GM19238 (cell line): ENCODE measurements around the gene CKAP5.

Source experiments
- DNase-seq: peaks from one replicate; pipeline ENCODE4 v3.0.0; 2011; ENCODE audit warnings: low spot score; ENCODE audit not compliant: insufficient read length

The CKAP5 gene

DNA sequence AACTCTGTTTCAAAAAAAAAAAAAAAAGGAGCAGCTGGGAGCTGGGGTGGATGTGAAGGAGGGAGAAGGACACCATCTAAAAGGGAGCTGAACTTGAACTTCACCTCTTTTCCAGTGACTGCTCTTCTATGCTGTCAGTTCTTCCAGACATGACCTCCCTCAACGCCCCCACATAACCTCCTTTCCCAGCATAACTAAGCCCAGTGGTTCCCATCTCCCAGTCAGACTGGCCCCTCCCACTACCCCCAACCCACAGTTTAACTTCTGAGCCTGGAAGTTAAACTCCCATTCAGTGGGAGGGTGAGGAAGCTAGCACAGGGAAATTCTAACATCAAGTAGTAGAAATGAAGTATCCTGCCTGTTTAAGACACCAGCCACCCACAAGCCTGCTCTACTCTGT is 147.5 kb downstream of the CKAP5 start:
- DNase-seq: no peak

DNA sequence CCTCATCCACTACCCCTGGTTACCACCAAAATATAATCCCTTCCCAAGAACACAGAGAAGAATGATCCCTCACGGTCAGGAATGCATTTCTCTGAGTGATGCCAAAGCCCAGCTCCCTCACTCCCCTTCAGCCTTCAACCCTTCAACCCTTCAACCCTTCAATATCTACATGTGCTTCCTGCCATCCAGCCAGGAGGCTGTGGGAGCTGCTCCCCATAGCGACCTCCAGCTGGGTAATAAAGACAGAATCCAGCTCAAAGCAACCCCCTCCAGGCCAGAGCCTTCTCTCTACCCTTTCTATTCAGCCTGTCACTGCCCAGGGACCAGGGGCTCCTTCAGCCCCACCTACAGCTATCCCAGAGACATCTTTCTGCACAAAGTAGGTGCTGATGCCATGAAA is 148.4 kb downstream of the CKAP5 start:
- DNase-seq: no peak

- DNase-seq: no peak
Observed at GRCh38 chr11:46697303-46697702, 148.8 kb downstream of the CKAP5 start.

DNA sequence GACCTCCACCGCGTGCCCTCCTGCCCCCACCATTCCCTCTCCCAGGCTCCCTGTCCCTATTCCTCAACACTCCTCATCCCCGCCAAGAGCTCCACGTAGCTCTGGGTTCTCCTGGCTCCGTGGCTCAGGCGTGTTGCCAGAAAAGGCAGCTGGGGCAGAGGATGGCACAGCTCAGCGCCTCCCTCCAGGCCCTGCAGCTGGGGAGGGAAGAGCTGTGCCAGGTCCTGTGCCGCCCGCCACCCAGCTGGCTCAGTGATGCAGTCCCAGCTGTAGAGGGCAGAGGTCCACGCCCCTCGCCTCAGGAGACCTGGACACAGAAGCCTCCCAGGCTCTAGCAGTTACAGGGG is 149.9 kb downstream of the CKAP5 start:
- no peak for DNase-seq

- no peak for DNase-seq
Observed at GRCh38 chr11:46695345-46696211, 150.5 kb downstream of the CKAP5 start.

DNA sequence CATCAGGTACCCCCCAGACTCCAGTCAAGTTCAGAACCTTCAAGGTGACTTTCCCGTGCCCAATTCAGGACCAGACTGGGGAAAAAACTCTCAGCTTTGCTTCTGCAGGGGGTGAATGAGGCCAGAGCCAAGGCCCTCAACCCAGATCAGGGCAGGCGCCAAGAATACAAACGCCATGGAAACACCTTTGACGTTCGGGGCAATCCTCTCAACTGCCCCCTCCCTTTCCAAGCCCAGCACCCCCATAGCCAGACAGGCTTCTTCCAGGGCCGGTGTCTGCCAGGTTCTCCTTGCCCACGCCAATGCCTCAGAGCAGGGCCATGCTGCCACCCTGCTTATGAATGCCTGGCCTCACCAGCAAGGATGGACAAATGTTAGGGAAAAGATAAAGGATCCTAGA is 151.5 kb downstream of the CKAP5 start:
- no peak for DNase-seq

GRCh38 chr11:46694072-46694471 is 152.0 kb downstream of the CKAP5 start:
- no peak for DNase-seq

DNA sequence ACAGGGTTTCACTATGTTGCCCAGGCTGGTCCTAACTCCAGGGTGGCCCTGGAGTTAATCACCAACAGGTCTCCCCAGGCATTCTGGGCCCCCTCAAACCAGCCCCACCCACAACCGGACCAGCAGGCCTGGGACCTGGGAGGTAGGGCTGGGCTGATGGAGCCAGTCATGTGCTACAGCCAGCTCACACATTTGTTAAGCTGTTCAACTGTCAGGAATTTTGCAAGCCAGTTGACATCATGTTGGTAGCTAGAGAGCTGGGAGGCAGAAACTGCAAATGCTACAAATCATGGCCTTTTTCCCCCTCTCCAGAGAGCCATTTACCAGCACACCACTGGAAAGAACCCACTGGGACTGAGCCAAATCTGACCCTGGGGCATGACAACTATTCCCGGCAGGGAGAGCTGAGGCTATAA is 152.5 kb downstream of the CKAP5 start:
- no peak for DNase-seq
